Measurements from ENCODE around the gene TMEM255B.

DNA sequence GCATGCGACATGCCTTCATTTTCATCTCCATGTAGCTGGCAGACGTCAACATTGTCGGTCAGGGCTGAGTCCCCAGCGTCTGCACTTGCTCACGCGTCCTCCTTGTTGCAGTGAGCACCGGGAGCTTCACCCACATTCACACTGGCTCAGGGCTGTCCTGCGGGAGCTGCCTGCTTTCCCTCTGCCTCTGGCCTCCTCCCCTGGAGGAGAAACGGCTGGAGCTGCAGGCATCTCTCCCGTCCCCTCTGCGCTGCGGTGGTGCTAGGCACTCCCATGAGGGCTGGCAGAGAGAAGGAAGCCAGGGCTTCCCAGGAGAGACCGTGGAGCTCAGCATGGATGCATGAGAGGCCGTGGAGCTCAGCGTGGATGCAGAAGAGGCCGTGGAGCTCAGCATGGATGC is 18.4 kb upstream of the TMEM255B start:
- TF ChIP-seq, protein P1, sequence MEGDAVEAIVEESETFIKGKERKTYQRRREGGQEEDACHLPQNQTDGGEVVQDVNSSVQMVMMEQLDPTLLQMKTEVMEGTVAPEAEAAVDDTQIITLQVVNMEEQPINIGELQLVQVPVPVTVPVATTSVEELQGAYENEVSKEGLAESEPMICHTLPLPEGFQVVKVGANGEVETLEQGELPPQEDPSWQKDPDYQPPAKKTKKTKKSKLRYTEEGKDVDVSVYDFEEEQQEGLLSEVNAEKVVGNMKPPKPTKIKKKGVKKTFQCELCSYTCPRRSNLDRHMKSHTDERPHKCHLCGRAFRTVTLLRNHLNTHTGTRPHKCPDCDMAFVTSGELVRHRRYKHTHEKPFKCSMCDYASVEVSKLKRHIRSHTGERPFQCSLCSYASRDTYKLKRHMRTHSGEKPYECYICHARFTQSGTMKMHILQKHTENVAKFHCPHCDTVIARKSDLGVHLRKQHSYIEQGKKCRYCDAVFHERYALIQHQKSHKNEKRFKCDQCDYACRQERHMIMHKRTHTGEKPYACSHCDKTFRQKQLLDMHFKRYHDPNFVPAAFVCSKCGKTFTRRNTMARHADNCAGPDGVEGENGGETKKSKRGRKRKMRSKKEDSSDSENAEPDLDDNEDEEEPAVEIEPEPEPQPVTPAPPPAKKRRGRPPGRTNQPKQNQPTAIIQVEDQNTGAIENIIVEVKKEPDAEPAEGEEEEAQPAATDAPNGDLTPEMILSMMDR (conservative IDR thresholded peaks at IDR 0.05), result no peak
- no peak for TF ChIP-seq ZFX (IDR thresholded peaks at IDR 0.05)
